ENCODE data around the gene NMT2. TPM values are rescaled to one million over a fixed set of nuclear protein-coding genes. Genes with fewer than 3 reads are reported as not detected.

The NMT2 gene
- total RNA-seq, 4 donors from 2014 or later = 15.7 to 19.4 (median 18.4) TPM

- H3K9me3 ChIP-seq = no peaks in the 10 kb centered on the region
- TF ChIP-seq EP300 (IDR thresholded peaks at IDR 0.05) (no peak), CTCF (IDR thresholded peaks at IDR 0.05) (no peak), POLR2A (IDR thresholded peaks at IDR 0.05) (no peak), POLR2AphosphoS5 (IDR thresholded peaks at IDR 0.05) (no peak)
- no peaks in the 10 kb centered on the region for H3K27me3 ChIP-seq
- H3K4me1 ChIP-seq = peaks cover 0 to 21% (median 7%) of the 10 kb centered on the region in 3 donors
- WGBS, 2 donors (ENCODE audit: low coverage in 1 of 2) = 63 to 67% methylated on average over 2 of the region's 2 CpGs
- H3K27ac ChIP-seq = no peak overlapping the region
- no peak overlapping the region for H3K4me3 ChIP-seq
- H3K36me3 ChIP-seq = no peaks in the 10 kb centered on the region
- no peak for ATAC-seq
Observed at GRCh38 chr10:15163253-15163828, 5.2 kb downstream of the NMT2 start.

GRCh38 chr10:15158972-15159371, 9.5 kb downstream of the NMT2 start:
- no peak for ATAC-seq
- no peak overlapping the region for H3K4me3 ChIP-seq
- no peaks in the 10 kb centered on the region for H3K4me1 ChIP-seq
- H3K27me3 ChIP-seq = no peaks in the 10 kb centered on the region
- TF ChIP-seq POLR2A (IDR thresholded peaks at IDR 0.05) (no peak), CTCF (IDR thresholded peaks at IDR 0.05) (no peak), EP300 (IDR thresholded peaks at IDR 0.05) (no peak), POLR2AphosphoS5 (IDR thresholded peaks at IDR 0.05) (no peak)
- H3K36me3 ChIP-seq = peaks cover 0 to 3% of the 10 kb centered on the region in 2 donors
- H3K9me3 ChIP-seq = no peaks in the 10 kb centered on the region
- H3K27ac ChIP-seq = no peak overlapping the region

- no peaks in the 10 kb centered on the region for H3K9me3 ChIP-seq
Observed at GRCh38 chr10:15158448-15158847, 10.0 kb downstream of the NMT2 start.

GRCh38 chr10:15155978-15156656, 12.4 kb downstream of the NMT2 start:
- H3K36me3 ChIP-seq = peaks cover 0 to 3% of the 10 kb centered on the region in 2 donors
- TF ChIP-seq POLR2A (IDR thresholded peaks at IDR 0.05) = no peak
- TF ChIP-seq CTCF (IDR thresholded peaks at IDR 0.05) = no peak
- TF ChIP-seq EP300 (IDR thresholded peaks at IDR 0.05) = no peak
- TF ChIP-seq POLR2AphosphoS5 (IDR thresholded peaks at IDR 0.05) = no peak
- H3K4me1 ChIP-seq = peaks cover 0 to 8% (median 0%) of the 10 kb centered on the region in 3 donors
- no peaks in the 10 kb centered on the region for H3K9me3 ChIP-seq
- no peak overlapping the region for H3K4me3 ChIP-seq
- no peak for ATAC-seq
- 92 to 93% methylated on average over 11 to 13 of the region's 14 CpGs for WGBS, 2 donors (ENCODE audit: low coverage in 1 of 2)
- H3K27me3 ChIP-seq = no peaks in the 10 kb centered on the region
- no peak overlapping the region for H3K27ac ChIP-seq

More at GRCh38 chr10:15158448-15158847, 10.0 kb downstream of the NMT2 start:
- 80 to 100% methylated on average over 1 to 2 of the region's 2 CpGs for WGBS, 2 donors (ENCODE audit: low coverage in 1 of 2)
- no peaks in the 10 kb centered on the region for H3K27me3 ChIP-seq
- no peak for TF ChIP-seq CTCF (IDR thresholded peaks at IDR 0.05)
- TF ChIP-seq EP300 (IDR thresholded peaks at IDR 0.05) = no peak
- no peak for TF ChIP-seq POLR2A (IDR thresholded peaks at IDR 0.05)
- no peak for TF ChIP-seq POLR2AphosphoS5 (IDR thresholded peaks at IDR 0.05)
- no peak for ATAC-seq
- H3K4me3 ChIP-seq = no peak overlapping the region
- peaks cover 0 to 3% of the 10 kb centered on the region in 2 donors for H3K36me3 ChIP-seq
- H3K27ac ChIP-seq = no peak overlapping the region
- no peaks in the 10 kb centered on the region for H3K4me1 ChIP-seq

- no peak for TF ChIP-seq POLR2A (IDR thresholded peaks at IDR 0.05)
- no peak for TF ChIP-seq POLR2AphosphoS5 (IDR thresholded peaks at IDR 0.05)
- no peak for TF ChIP-seq CTCF (IDR thresholded peaks at IDR 0.05)
- TF ChIP-seq EP300 (IDR thresholded peaks at IDR 0.05) = no peak
- H3K4me1 ChIP-seq = peaks cover 0 to 8% (median 0%) of the 10 kb centered on the region in 3 donors
- no peak for ATAC-seq
- no peaks in the 10 kb centered on the region for H3K27me3 ChIP-seq
- peaks cover 0 to 3% of the 10 kb centered on the region in 2 donors for H3K36me3 ChIP-seq
- H3K27ac ChIP-seq = no peak overlapping the region
- H3K4me3 ChIP-seq = no peak overlapping the region
- H3K9me3 ChIP-seq = no peaks in the 10 kb centered on the region
Observed at GRCh38 chr10:15152556-15152955, 15.9 kb downstream of the NMT2 start.
